H1 (cell line): ENCODE results near the gene EIF4A3. TPM values are rescaled to one million over a fixed set of nuclear protein-coding genes. Genes with fewer than 3 reads are reported as not detected.

Experiments used
- POLR2AphosphoS5 ChIP-seq: IDR thresholded peaks from 2 replicates; pipeline ENCODE4 v1.6.1; 2011; ENCODE audit warnings: low read depth, low read length
- SIX5 ChIP-seq: IDR thresholded peaks from 2 replicates; pipeline ENCODE4 v1.6.1; 2011; ENCODE audit warnings: mild to moderate bottlenecking, low read depth, low read length
- polyA plus RNA-seq, 7 experiments: library from polyadenylated mRNA; depleted of rRNA in 3 of 7; stranded (reverse) in 5 of 7; unstranded in 2 of 7; fragments of >200 nt in 5 of 7; fragments of 200-250 nt in 2 of 7; gene quantifications; 1 replicate in 5 of 7; 2 replicates in 1 of 7; 4 replicates in 1 of 7; pipeline versions ENCODE4 v1.2.1 to v1.2.3, GENCODE V29; 2011 to 2013; ENCODE audit warnings: missing spikeins in 2 of 7, mixed read lengths in 2 of 7
- total RNA-seq: library from RNA; stranded (reverse); fragmentation: NEBNext Ultra II Directional; extraction: Animal tissue kit (Norgen Biotek cat#: 25700); gene quantifications from 2 replicates; pipeline ENCODE4 v1.2.1, GENCODE V29; 2021
- TF ChIP-seq, protein P1 (sequence below): fragments of 300-600 bp; sonication (generic); IDR thresholded peaks from 2 replicates; pipeline ENCODE4 v1.7.1; 2012; ENCODE audit warnings: low read length, moderate library complexity, mild to moderate bottlenecking, inconsistent platforms; ENCODE audit not compliant: insufficient replicate concordance

Gene EIF4A3
- total and polyA plus RNA-seq, 2 of the 8 experiments (the other 6 are each of a cell fraction or from before 2014, with no cell fraction given): 142 to 146 TPM

DNA sequence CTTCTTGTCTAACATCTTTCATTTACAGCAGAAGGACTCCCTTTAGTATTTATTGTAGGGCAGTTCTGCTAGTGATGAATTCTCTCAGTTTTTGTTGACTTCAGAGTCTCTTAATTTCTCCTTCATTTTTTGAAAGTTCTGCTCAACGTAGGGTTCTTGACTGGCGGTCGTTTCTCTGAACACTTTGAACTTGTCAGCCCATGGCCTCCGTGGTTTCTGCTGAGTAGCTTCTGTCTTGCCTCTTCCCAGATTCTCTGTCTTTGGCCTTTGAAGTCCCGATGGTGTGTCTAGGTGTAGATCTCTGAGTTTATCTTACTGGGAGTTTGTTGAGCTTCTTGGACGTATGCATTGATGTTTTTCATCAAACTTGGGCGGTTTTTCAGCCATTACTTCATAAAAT is 32.2 kb downstream of the EIF4A3 start (continued):
- TF ChIP-seq, protein P1, sequence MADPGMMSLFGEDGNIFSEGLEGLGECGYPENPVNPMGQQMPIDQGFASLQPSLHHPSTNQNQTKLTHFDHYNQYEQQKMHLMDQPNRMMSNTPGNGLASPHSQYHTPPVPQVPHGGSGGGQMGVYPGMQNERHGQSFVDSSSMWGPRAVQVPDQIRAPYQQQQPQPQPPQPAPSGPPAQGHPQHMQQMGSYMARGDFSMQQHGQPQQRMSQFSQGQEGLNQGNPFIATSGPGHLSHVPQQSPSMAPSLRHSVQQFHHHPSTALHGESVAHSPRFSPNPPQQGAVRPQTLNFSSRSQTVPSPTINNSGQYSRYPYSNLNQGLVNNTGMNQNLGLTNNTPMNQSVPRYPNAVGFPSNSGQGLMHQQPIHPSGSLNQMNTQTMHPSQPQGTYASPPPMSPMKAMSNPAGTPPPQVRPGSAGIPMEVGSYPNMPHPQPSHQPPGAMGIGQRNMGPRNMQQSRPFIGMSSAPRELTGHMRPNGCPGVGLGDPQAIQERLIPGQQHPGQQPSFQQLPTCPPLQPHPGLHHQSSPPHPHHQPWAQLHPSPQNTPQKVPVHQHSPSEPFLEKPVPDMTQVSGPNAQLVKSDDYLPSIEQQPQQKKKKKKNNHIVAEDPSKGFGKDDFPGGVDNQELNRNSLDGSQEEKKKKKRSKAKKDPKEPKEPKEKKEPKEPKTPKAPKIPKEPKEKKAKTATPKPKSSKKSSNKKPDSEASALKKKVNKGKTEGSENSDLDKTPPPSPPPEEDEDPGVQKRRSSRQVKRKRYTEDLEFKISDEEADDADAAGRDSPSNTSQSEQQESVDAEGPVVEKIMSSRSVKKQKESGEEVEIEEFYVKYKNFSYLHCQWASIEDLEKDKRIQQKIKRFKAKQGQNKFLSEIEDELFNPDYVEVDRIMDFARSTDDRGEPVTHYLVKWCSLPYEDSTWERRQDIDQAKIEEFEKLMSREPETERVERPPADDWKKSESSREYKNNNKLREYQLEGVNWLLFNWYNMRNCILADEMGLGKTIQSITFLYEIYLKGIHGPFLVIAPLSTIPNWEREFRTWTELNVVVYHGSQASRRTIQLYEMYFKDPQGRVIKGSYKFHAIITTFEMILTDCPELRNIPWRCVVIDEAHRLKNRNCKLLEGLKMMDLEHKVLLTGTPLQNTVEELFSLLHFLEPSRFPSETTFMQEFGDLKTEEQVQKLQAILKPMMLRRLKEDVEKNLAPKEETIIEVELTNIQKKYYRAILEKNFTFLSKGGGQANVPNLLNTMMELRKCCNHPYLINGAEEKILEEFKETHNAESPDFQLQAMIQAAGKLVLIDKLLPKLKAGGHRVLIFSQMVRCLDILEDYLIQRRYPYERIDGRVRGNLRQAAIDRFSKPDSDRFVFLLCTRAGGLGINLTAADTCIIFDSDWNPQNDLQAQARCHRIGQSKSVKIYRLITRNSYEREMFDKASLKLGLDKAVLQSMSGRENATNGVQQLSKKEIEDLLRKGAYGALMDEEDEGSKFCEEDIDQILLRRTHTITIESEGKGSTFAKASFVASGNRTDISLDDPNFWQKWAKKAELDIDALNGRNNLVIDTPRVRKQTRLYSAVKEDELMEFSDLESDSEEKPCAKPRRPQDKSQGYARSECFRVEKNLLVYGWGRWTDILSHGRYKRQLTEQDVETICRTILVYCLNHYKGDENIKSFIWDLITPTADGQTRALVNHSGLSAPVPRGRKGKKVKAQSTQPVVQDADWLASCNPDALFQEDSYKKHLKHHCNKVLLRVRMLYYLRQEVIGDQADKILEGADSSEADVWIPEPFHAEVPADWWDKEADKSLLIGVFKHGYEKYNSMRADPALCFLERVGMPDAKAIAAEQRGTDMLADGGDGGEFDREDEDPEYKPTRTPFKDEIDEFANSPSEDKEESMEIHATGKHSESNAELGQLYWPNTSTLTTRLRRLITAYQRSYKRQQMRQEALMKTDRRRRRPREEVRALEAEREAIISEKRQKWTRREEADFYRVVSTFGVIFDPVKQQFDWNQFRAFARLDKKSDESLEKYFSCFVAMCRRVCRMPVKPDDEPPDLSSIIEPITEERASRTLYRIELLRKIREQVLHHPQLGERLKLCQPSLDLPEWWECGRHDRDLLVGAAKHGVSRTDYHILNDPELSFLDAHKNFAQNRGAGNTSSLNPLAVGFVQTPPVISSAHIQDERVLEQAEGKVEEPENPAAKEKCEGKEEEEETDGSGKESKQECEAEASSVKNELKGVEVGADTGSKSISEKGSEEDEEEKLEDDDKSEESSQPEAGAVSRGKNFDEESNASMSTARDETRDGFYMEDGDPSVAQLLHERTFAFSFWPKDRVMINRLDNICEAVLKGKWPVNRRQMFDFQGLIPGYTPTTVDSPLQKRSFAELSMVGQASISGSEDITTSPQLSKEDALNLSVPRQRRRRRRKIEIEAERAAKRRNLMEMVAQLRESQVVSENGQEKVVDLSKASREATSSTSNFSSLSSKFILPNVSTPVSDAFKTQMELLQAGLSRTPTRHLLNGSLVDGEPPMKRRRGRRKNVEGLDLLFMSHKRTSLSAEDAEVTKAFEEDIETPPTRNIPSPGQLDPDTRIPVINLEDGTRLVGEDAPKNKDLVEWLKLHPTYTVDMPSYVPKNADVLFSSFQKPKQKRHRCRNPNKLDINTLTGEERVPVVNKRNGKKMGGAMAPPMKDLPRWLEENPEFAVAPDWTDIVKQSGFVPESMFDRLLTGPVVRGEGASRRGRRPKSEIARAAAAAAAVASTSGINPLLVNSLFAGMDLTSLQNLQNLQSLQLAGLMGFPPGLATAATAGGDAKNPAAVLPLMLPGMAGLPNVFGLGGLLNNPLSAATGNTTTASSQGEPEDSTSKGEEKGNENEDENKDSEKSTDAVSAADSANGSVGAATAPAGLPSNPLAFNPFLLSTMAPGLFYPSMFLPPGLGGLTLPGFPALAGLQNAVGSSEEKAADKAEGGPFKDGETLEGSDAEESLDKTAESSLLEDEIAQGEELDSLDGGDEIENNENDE: no peak
- TF ChIP-seq SIX5: no peak
- TF ChIP-seq POLR2AphosphoS5: no peak
